ENCODE measurements around the gene ITGB4. TPM values are rescaled to one million over a fixed set of nuclear protein-coding genes. Genes with fewer than 3 reads are reported as not detected.
"Not testable (repeated sequence)": the region's sequence is repeated elsewhere in the genome, so short reads cannot be mapped to it uniquely, and the experiment has no call there.

ITGB4 gene
- total and polyA plus RNA-seq, 4 donors, result 11.1 to 47.8 (median 14.8) TPM

GRCh38 chr17:75777296-75777922 is 56.1 kb downstream of the ITGB4 start:
- 8 to 11% methylated on average over 2 of the region's 2 CpGs for WGBS, 2 donors
- Histone ChIP-seq H3K9ac (ENCODE audit: insufficient read depth in 1 of 2, low read length in 2 of 2) (peak overlapping the region; percentile 97), H3K36me3 (ENCODE audit: control insufficient read depth in 4 of 4, insufficient read depth in 4 of 4, low read length in 4 of 4) (peaks cover 5 to 47% (median 26%) of the 10 kb centered on the region in 4 donors), H3K4me3 (peak overlapping the region; percentile 19), H3K4me1 (ENCODE audit: control insufficient read depth in 5 of 5, insufficient read depth in 5 of 5, low read length in 5 of 5) (peaks cover 0 to 17% (median 2%) of the 10 kb centered on the region in 5 donors), H3K27me3 (ENCODE audit: control insufficient read depth in 3 of 3, insufficient read depth in 3 of 3, low read length in 2 of 3) (no peaks in the 10 kb centered on the region), H3K9me3 (ENCODE audit: control insufficient read depth in 4 of 4, insufficient read depth in 3 of 4, low read length in 3 of 4) (no peaks in the 10 kb centered on the region), H3K27ac (ENCODE audit: low read depth in 1 of 2, low read length in 1 of 2) (no peak overlapping the region)
- ATAC-seq (ENCODE audit: insufficient read depth, low FRiP score) (no peak), DNase-seq (peak in 2 of 3 donors; percentile 64)
- TF ChIP-seq CTCF (IDR thresholded peaks at IDR 0.05; ENCODE audit: control extremely low read depth, extremely low read depth), result no peak

GRCh38 chr17:75778066-75778860 is 57.0 kb downstream of the ITGB4 start:
- peak overlapping the region; percentile 97 for H3K9ac ChIP-seq (ENCODE audit: insufficient read depth in 1 of 2, low read length in 2 of 2)
- ATAC-seq (ENCODE audit: insufficient read depth, low FRiP score); H3K9me3 ChIP-seq (ENCODE audit: control insufficient read depth in 4 of 4, insufficient read depth in 3 of 4, low read length in 3 of 4); H3K27me3 ChIP-seq (ENCODE audit: control insufficient read depth in 3 of 3, insufficient read depth in 3 of 3, low read length in 2 of 3): not testable (repeated sequence)
- 1% methylated on average over 19 of the region's 19 CpGs for WGBS, 2 donors
- peak in 1 of 3 donors; percentile 50 for DNase-seq
- peaks cover 0 to 22% (median 2%) of the 10 kb centered on the region in 5 donors for H3K4me1 ChIP-seq (ENCODE audit: control insufficient read depth in 5 of 5, insufficient read depth in 5 of 5, low read length in 5 of 5)
- peak overlapping the region; percentile 79 for H3K4me3 ChIP-seq
- H3K36me3 ChIP-seq (ENCODE audit: control insufficient read depth in 4 of 4, insufficient read depth in 4 of 4, low read length in 4 of 4), result peaks cover 5 to 47% (median 26%) of the 10 kb centered on the region in 4 donors
- peak overlapping the region; percentile 95 to 99 for H3K27ac ChIP-seq (ENCODE audit: low read depth in 1 of 2, low read length in 1 of 2)

- peak overlapping the region; percentile 97 for H3K9ac ChIP-seq (ENCODE audit: insufficient read depth in 1 of 2, low read length in 2 of 2)
- H3K4me3 ChIP-seq, result peak overlapping the region; percentile 79
- ATAC-seq (ENCODE audit: insufficient read depth, low FRiP score), result no peak
- no peaks in the 10 kb centered on the region for H3K27me3 ChIP-seq (ENCODE audit: control insufficient read depth in 3 of 3, insufficient read depth in 3 of 3, low read length in 2 of 3)
- peak; percentile 23 for TF ChIP-seq CTCF (IDR thresholded peaks at IDR 0.05; ENCODE audit: control extremely low read depth, extremely low read depth)
- peaks cover 0 to 28% (median 3%) of the 10 kb centered on the region in 5 donors for H3K4me1 ChIP-seq (ENCODE audit: control insufficient read depth in 5 of 5, insufficient read depth in 5 of 5, low read length in 5 of 5)
- DNase-seq, result peak in 1 of 3 donors; percentile 53
- H3K27ac ChIP-seq (ENCODE audit: low read depth in 1 of 2, low read length in 1 of 2), result peak overlapping the region; percentile 95 to 99
- 0 to 1% methylated on average over 32 to 38 of the region's 38 CpGs for WGBS, 2 donors
- H3K9me3 ChIP-seq (ENCODE audit: control insufficient read depth in 4 of 4, insufficient read depth in 3 of 4, low read length in 3 of 4), result no peaks in the 10 kb centered on the region
- H3K36me3 ChIP-seq (ENCODE audit: control insufficient read depth in 4 of 4, insufficient read depth in 4 of 4, low read length in 4 of 4), result peaks cover 5 to 47% (median 26%) of the 10 kb centered on the region in 4 donors
Observed at GRCh38 chr17:75778861-75779249, 57.6 kb downstream of the ITGB4 start.
